Motor neuron (in vitro differentiated cells): ENCODE measurements around the gene GIGYF2. TPM values are rescaled to one million over a fixed set of nuclear protein-coding genes. Genes with fewer than 3 reads are reported as not detected.
A peak's percentile ranks its signal among the peaks of the same experiment; 100 is the strongest.

Experiments used
- ATAC-seq, 8 experiments: fragments of 200-7000 bp; cut with Tn5 transposase; replicated peaks in 6 of 8; 2 replicates each; pipeline ENCODE4 v1.8.0; 2021; ENCODE audit warnings: mild to moderate bottlenecking in 8 of 8, moderate library complexity in 8 of 8
- H3K27ac ChIP-seq, 2 donors: fragments of 250-450 bp; sonication (Bioruptor Pico); 2 replicates each; pipeline ENCODE4 v1.9.0; 2021; ENCODE audit warnings: antibody characterized with exemption in 2 of 2, mild to moderate bottlenecking in 2 of 2, moderate library complexity in 1 of 2
- H3K4me1 ChIP-seq, 2 donors: fragments of 250-450 bp; sonication (Bioruptor Pico); replicated peaks in 1 of 2; 2 replicates each; pipeline ENCODE4 v1.6.1; 2021; ENCODE audit warnings: antibody characterized with exemption in 2 of 2, mild to moderate bottlenecking in 2 of 2, moderate library complexity in 1 of 2
- H3K4me3 ChIP-seq, 5 donors: fragments of 250-450 bp; sonication (Bioruptor Pico); 2 replicates each; pipeline ENCODE4 v1.9.0; 2021; ENCODE audit warnings: antibody characterized with exemption in 5 of 5, mild to moderate bottlenecking in 5 of 5, moderate library complexity in 4 of 5
- WGBS, 10 experiments: fragments of 450-650 bp; shearing (Covaris generic); methylation state at CpG; one replicate each; pipeline ENCODE4 v1.0.0; 2022; 5-methylcytosine and 5-hydroxymethylcytosine counted together
- in situ Hi-C, 9 experiments: fragments of 400-800 bp; cut with MboI; loops; one replicate each; pipeline ENCODE4 v1.15.0; 2021; ENCODE audit warnings: low sequenced_read_pairs in 9 of 9, low pct_unique_long_range_greater_than_20kb in 2 of 9; ENCODE audit not compliant: unreplicated experiment in 9 of 9
- total RNA-seq, 8 experiments: library from RNA; unstranded; fragments of 300-600 nt; gene quantifications; 2 replicates each; pipeline versions ENCODE4 v1.2.3 to v1.2.4, GENCODE V29; 2022

The GIGYF2 gene
- total RNA-seq, 8 experiments from 2014 or later, result 43.9 to 74.2 (median 53.6) TPM

DNA sequence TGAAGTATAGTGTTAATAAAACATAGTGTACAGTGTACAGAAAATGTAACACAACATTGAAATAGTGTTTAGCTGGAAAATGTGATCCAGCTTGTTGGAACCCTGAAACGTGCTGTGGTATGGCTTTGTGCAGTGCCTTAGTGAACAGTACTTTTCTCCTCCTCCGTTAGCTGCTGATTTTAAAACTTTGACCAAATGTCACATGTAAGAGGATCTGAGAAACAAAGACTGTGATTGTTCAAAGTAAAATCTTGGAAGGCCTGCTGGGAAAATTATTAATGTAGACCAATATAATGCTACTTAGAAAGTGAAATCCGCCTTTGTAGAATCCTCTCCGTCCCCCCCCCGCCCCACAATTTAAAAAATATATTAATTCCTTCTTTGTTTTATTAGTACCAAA is 80.1 kb downstream of the GIGYF2 start:
- no peaks in the 10 kb centered on the region for H3K4me1 ChIP-seq
- no peak overlapping the region for H3K4me3 ChIP-seq
- in situ Hi-C loops, result no loop called here
- WGBS, 10 experiments, result 70 to 100% (median 92%) methylated on average over 1 to 5 of the region's 5 CpGs
- H3K27ac ChIP-seq, result no peak overlapping the region
- ATAC-seq, result no peak

- WGBS, 10 experiments, result 46 to 100% (median 86%) methylated on average over 1 to 3 of the region's 3 CpGs
- peak in 3 of 8 experiments; percentile 79 to 97 (median 80) for ATAC-seq
- no peaks in the 10 kb centered on the region for H3K4me1 ChIP-seq
- H3K4me3 ChIP-seq, result no peak overlapping the region
- H3K27ac ChIP-seq, result no peak overlapping the region
- in situ Hi-C loops, result no loop called here
Measured at GRCh38 chr2:232779465-232779864, 82.3 kb downstream of the GIGYF2 start.

DNA sequence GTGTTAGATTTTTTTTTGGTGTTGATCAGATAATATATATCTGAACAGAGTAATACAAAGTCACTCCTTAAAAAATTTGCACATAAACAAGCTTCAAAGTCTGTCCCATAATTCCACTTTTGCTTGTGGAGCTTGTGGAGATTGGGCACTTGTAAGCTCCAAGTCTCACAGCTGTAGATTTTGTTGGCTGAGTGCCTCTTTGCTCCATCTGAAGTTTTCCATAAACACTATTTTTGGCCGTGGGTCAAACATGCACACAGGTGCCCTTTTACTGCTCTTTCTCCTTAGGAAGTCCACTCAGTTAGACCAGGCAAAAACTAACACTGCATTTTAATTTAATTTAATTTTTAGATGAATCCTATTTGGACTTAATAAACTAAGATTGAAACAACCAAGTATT is 82.8 kb downstream of the GIGYF2 start:
- 38 to 100% (median 83%) methylated on average over 1 of the region's 1 CpG; no CpG with 5 or more reads in 3 of the 10 experiments for WGBS, 10 experiments

GRCh38 chr2:232781765-232782164 is 84.6 kb downstream of the GIGYF2 start:
- Histone ChIP-seq H3K27ac (no peak overlapping the region), H3K4me1 (no peaks in the 10 kb centered on the region), H3K4me3 (no peak overlapping the region)
- in situ Hi-C loops, result no loop called here
- ATAC-seq, result peak in 2 of 8 experiments; percentile 69 to 75

More for the DNA sequence above, 82.8 kb downstream of the GIGYF2 start:
- Histone ChIP-seq H3K4me3 (no peak overlapping the region), H3K4me1 (no peaks in the 10 kb centered on the region), H3K27ac (no peak overlapping the region)
- in situ Hi-C loops, result no loop called here
- ATAC-seq, result peak in 1 of 8 experiments; percentile 60

- no peak for ATAC-seq
- in situ Hi-C loops, result no loop called here
- H3K4me1 ChIP-seq, result no peaks in the 10 kb centered on the region
- H3K27ac ChIP-seq, result no peak overlapping the region
- H3K4me3 ChIP-seq, result no peak overlapping the region
Measured at GRCh38 chr2:232783278-232783677, 86.1 kb downstream of the GIGYF2 start.

- no peaks in the 10 kb centered on the region for H3K4me1 ChIP-seq
- no peak for ATAC-seq
- in situ Hi-C loops, result no loop called here
- H3K27ac ChIP-seq, result no peak overlapping the region
- H3K4me3 ChIP-seq, result no peak overlapping the region
Measured at GRCh38 chr2:232787806-232788205, 90.7 kb downstream of the GIGYF2 start.

- in situ Hi-C loops, result no loop called here
- no peak for ATAC-seq
Measured at GRCh38 chr2:232789082-232789481, 92.0 kb downstream of the GIGYF2 start.

DNA sequence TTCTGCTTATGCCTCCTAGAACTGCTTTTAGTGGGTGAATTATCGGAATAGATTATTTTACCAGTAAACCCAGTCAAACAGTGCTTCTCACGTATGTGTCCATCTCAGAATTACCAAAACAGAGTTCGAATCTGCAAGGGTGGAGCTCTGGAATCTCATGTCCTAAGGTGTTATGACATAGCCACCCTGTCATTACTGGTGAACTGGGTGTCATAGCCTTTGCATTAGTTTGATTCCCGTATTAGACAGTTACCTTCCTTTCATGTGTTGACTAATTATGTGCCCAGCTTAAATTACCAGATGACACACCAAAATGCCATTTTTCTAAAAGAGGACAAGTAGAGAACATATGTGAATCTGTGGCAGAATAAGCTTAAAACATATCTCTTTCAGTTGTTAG is 94.4 kb downstream of the GIGYF2 start:
- Histone ChIP-seq H3K4me1 (no peaks in the 10 kb centered on the region), H3K4me3 (no peak overlapping the region), H3K27ac (no peak overlapping the region)
- WGBS, 10 experiments, result 83 to 100% (median 100%) methylated on average over 1 to 4 of the region's 4 CpGs; no CpG with 5 or more reads in 3 of the 10 experiments
- no peak for ATAC-seq
- in situ Hi-C loops, result no loop called here

More at GRCh38 chr2:232789082-232789481, 92.0 kb downstream of the GIGYF2 start:
- no peaks in the 10 kb centered on the region for H3K4me1 ChIP-seq
- 86 to 100% (median 96%) methylated on average over 1 to 4 of the region's 4 CpGs; no CpG with 5 or more reads in 1 of the 10 experiments for WGBS, 10 experiments
- no peak overlapping the region for H3K27ac ChIP-seq
- no peak overlapping the region for H3K4me3 ChIP-seq

GRCh38 chr2:232793271-232793670 is 96.1 kb downstream of the GIGYF2 start:
- in situ Hi-C loops, result no loop called here
- WGBS, 10 experiments, result 71 to 100% (median 91%) methylated on average over 1 to 4 of the region's 4 CpGs
- no peak for ATAC-seq
- no peaks in the 10 kb centered on the region for H3K4me1 ChIP-seq
- no peak overlapping the region for H3K27ac ChIP-seq
- H3K4me3 ChIP-seq, result no peak overlapping the region

GRCh38 chr2:232794981-232795380 is 97.8 kb downstream of the GIGYF2 start:
- no peak overlapping the region for H3K4me3 ChIP-seq
- H3K4me1 ChIP-seq, result no peaks in the 10 kb centered on the region
- in situ Hi-C loops, result no loop called here
- no peak overlapping the region for H3K27ac ChIP-seq
- 88 to 100% (median 100%) methylated on average over 1 of the region's 1 CpG; no CpG with 5 or more reads in 2 of the 10 experiments for WGBS, 10 experiments
- ATAC-seq, result no peak

DNA sequence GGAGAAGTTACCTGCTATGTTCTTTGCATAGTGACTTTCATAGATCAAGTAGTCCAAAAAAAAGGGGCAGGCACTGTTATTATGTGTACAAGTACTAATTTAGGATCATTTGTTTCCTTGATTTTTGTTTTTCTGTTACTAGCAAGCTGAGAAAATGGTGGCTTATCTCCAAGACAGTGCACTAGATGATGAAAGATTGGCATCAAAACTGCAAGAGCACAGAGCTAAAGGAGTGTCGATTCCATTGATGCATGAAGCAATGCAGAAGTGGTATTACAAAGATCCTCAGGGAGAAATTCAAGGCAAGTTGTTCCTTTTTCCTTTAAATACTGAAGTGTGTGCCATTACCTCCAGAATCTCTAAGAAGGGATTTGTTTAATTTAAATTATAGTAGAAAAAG is 98.8 kb downstream of the GIGYF2 start:
- in situ Hi-C loops, result no loop called here
- peak in 3 of 8 experiments; percentile 48 to 61 (median 49) for ATAC-seq
- H3K27ac ChIP-seq, result no peak overlapping the region
- H3K4me3 ChIP-seq, result no peak overlapping the region
- no peaks in the 10 kb centered on the region for H3K4me1 ChIP-seq
- 17 to 100% (median 89%) methylated on average over 1 of the region's 1 CpG; no CpG with 5 or more reads in 4 of the 10 experiments for WGBS, 10 experiments

GRCh38 chr2:232798187-232798586 is 101.1 kb downstream of the GIGYF2 start:
- no peak overlapping the region for H3K4me3 ChIP-seq
- in situ Hi-C loops, result no loop called here
- no peak for ATAC-seq
- H3K27ac ChIP-seq, result no peak overlapping the region
- H3K4me1 ChIP-seq, result no peaks in the 10 kb centered on the region

- no peak overlapping the region for H3K4me3 ChIP-seq
- in situ Hi-C loops, result no loop called here
- WGBS, 10 experiments, result 49 to 100% (median 82%) methylated on average over 2 of the region's 2 CpGs; no CpG with 5 or more reads in 3 of the 10 experiments
- no peak overlapping the region for H3K27ac ChIP-seq
- no peak for ATAC-seq
- H3K4me1 ChIP-seq, result no peaks in the 10 kb centered on the region
Measured at GRCh38 chr2:232800166-232800565, 103.0 kb downstream of the GIGYF2 start.

DNA sequence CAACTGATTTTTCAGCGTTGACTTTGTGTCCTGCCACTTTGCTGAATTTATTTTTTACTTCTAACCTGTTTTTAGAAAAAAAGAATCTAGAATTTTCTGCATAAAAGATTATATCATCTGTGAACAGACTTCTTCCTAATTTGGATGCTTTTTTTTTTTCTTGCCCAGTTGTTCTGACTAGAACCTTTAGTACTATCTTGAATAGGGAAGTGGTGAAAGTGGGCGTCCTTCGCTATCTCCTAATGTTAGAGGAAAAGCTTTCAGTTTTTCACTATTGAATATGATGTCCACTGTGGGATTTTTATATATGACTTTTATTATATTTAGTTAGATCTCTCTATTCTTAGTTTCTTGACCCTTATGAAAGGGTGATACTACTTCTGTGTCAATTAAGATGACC is 105.0 kb downstream of the GIGYF2 start:
- Histone ChIP-seq H3K4me3 (no peak overlapping the region), H3K27ac (no peak overlapping the region), H3K4me1 (no peaks in the 10 kb centered on the region)
- WGBS, 10 experiments, result 94 to 100% (median 100%) methylated on average over 1 to 3 of the region's 3 CpGs
- in situ Hi-C loops, result no loop called here
- ATAC-seq, result no peak
